MM.1S (cell line): ENCODE data around the gene TBC1D8B.

ENCODE experiments used
- DNase-seq: peaks from one replicate; pipeline ENCODE4 v3.0.0-alpha.2; 2015
- H2AFZ ChIP-seq: fragments of 300-600 bp; sonication (generic); 2 replicates; pipeline ENCODE4 v1.6.0; 2016; ENCODE audit warnings: antibody characterized with exemption, low read length
- H3F3A ChIP-seq: fragments of 300-600 bp; sonication (generic); 2 replicates; pipeline ENCODE4 v1.6.1; 2016; ENCODE audit warnings: mild to moderate bottlenecking, antibody characterized with exemption, low read length, moderate library complexity, mixed read lengths; ENCODE audit not compliant: insufficient read depth
- H3K27ac ChIP-seq: fragments of 300-600 bp; sonication (generic); 2 replicates; pipeline ENCODE4 v1.5.1; 2016; ENCODE audit warnings: mild to moderate bottlenecking, low read length
- H3K27me3 ChIP-seq: fragments of 300-600 bp; sonication (generic); replicated peaks from 2 replicates; pipeline ENCODE4 v1.6.0; 2016; ENCODE audit warnings: low read length; ENCODE audit not compliant: insufficient read depth
- H3K36me3 ChIP-seq: fragments of 300-600 bp; sonication (generic); replicated peaks from 2 replicates; pipeline ENCODE4 v1.6.1; 2016; ENCODE audit warnings: mild to moderate bottlenecking, low read length, mixed read lengths; ENCODE audit not compliant: insufficient read depth
- H3K4me1 ChIP-seq: fragments of 300-600 bp; sonication (generic); 2 replicates; pipeline ENCODE4 v1.6.1; 2016; ENCODE audit warnings: low read length, mixed read lengths
- H3K4me2 ChIP-seq: fragments of 300-600 bp; sonication (generic); 2 replicates; pipeline ENCODE4 v1.6.0; 2016; ENCODE audit warnings: low read depth, low read length
- H3K4me3 ChIP-seq: fragments of 300-600 bp; sonication (generic); 2 replicates; pipeline ENCODE4 v1.5.1; 2016; ENCODE audit warnings: low read length, mixed read lengths
- H3K79me2 ChIP-seq: fragments of 300-600 bp; sonication (generic); 2 replicates; pipeline ENCODE4 v1.6.1; 2016; ENCODE audit warnings: mixed run types, low read length, mixed read lengths
- H3K9ac ChIP-seq: fragments of 300-600 bp; sonication (generic); 2 replicates; pipeline ENCODE4 v1.6.1; 2016; ENCODE audit warnings: low read length, mixed read lengths
- H3K9me2 ChIP-seq: fragments of 300-600 bp; sonication (generic); replicated peaks from 2 replicates; pipeline ENCODE4 v1.6.1; 2016; ENCODE audit warnings: mild to moderate bottlenecking, low read length, mixed read lengths; ENCODE audit not compliant: insufficient read depth
- H3K9me3 ChIP-seq: fragments of 300-600 bp; sonication (generic); replicated peaks from 2 replicates; pipeline ENCODE4 v1.6.1; 2016; ENCODE audit warnings: mild to moderate bottlenecking, low read length, mixed read lengths; ENCODE audit not compliant: insufficient read depth
- H4K20me1 ChIP-seq: fragments of 300-600 bp; sonication (generic); 2 replicates; pipeline ENCODE4 v1.6.1; 2016; ENCODE audit warnings: mild to moderate bottlenecking, low read length, moderate library complexity, mixed read lengths; ENCODE audit not compliant: insufficient read depth
- EZH2 ChIP-seq: fragments of 300-600 bp; sonication (generic); optimal IDR thresholded peaks from 2 replicates; pipeline ENCODE3; 2017; ENCODE audit warnings: low read depth, mild to moderate bottlenecking, antibody characterized with exemption, low read length, mixed read lengths
- EZH2phosphoT487 ChIP-seq: fragments of 300-600 bp; sonication (generic); IDR thresholded peaks from 2 replicates; pipeline ENCODE4 v1.6.1; 2018; ENCODE audit warnings: antibody characterized with exemption, low read length
- TF ChIP-seq, protein P1 (sequence below): fragments of 300-600 bp; sonication (generic); IDR thresholded peaks from 2 replicates; pipeline ENCODE4 v1.5.1; 2016; ENCODE audit warnings: antibody characterized with exemption, low read length, mixed read lengths

TBC1D8B gene

GRCh38 chrX:106921637-106922036, 119.2 kb downstream of the TBC1D8B start:
- H4K20me1 ChIP-seq: no peaks in the 10 kb centered on the region
- no peak overlapping the region for H3K4me3 ChIP-seq
- no peaks in the 10 kb centered on the region for H3F3A ChIP-seq
- H3K4me2 ChIP-seq: no peak overlapping the region
- DNase-seq: no peak
- no peaks in the 10 kb centered on the region for H3K27me3 ChIP-seq
- TF ChIP-seq, protein P1, sequence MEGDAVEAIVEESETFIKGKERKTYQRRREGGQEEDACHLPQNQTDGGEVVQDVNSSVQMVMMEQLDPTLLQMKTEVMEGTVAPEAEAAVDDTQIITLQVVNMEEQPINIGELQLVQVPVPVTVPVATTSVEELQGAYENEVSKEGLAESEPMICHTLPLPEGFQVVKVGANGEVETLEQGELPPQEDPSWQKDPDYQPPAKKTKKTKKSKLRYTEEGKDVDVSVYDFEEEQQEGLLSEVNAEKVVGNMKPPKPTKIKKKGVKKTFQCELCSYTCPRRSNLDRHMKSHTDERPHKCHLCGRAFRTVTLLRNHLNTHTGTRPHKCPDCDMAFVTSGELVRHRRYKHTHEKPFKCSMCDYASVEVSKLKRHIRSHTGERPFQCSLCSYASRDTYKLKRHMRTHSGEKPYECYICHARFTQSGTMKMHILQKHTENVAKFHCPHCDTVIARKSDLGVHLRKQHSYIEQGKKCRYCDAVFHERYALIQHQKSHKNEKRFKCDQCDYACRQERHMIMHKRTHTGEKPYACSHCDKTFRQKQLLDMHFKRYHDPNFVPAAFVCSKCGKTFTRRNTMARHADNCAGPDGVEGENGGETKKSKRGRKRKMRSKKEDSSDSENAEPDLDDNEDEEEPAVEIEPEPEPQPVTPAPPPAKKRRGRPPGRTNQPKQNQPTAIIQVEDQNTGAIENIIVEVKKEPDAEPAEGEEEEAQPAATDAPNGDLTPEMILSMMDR: no peak
- TF ChIP-seq EZH2 (no peak), EZH2phosphoT487 (no peak)
- no peaks in the 10 kb centered on the region for H3K4me1 ChIP-seq
- no peaks in the 10 kb centered on the region for H3K79me2 ChIP-seq
- no peak overlapping the region for H3K27ac ChIP-seq
- no peak overlapping the region for H3K9ac ChIP-seq
- no peaks in the 10 kb centered on the region for H3K9me2 ChIP-seq
- H2AFZ ChIP-seq: no peak overlapping the region
- no peaks in the 10 kb centered on the region for H3K9me3 ChIP-seq
- H3K36me3 ChIP-seq: no peaks in the 10 kb centered on the region
